Fibroblast of lung (primary cell): Measurements from ENCODE around the gene ZNF385A. TPM values are rescaled to one million over a fixed set of nuclear protein-coding genes. Genes with fewer than 3 reads are reported as not detected.
"Not testable (repeated sequence)": the region's sequence is repeated elsewhere in the genome, so short reads cannot be mapped to it uniquely, and the experiment has no call there.

Experiments used
- DNase-seq, 2 donors: peaks; one replicate each; pipeline versions ENCODE4 v3.0.0 to v3.0.0-alpha.2; 2010; ENCODE audit warnings: low read depth in 2 of 2
- H2AFZ ChIP-seq: 2 replicates; pipeline ENCODE4 v1.5.1; 2012; ENCODE audit warnings: low read length, control low read depth, inconsistent platforms
- H3K27ac ChIP-seq: 2 replicates; pipeline ENCODE4 v1.5.1; 2011; ENCODE audit warnings: low read length, control low read depth; ENCODE audit not compliant: insufficient read depth
- H3K27me3 ChIP-seq: 2 replicates; pipeline ENCODE4 v1.5.1; 2011; ENCODE audit warnings: mild to moderate bottlenecking, low read length; ENCODE audit not compliant: control insufficient read depth, insufficient read depth
- H3K36me3 ChIP-seq: 2 replicates; pipeline ENCODE4 v1.5.1; 2011; ENCODE audit warnings: low read length; ENCODE audit not compliant: control insufficient read depth, insufficient read depth
- H3K4me1 ChIP-seq: 2 replicates; pipeline ENCODE4 v1.5.1; 2011; ENCODE audit warnings: low read length; ENCODE audit not compliant: control insufficient read depth, insufficient read depth; ENCODE audit errors: extremely low read depth
- H3K4me2 ChIP-seq: 2 replicates; pipeline ENCODE4 v1.5.1; 2011; ENCODE audit warnings: low read length, control low read depth; ENCODE audit not compliant: insufficient read depth; ENCODE audit errors: extremely low read depth
- H3K4me3 ChIP-seq, 4 experiments: fragments of 200-600 bp in 1 of 4; sonication (generic) in 1 of 4; replicated peaks in 1 of 4; 2 replicates each; pipeline ENCODE4 v1.5.1; 2011 to 2016; ENCODE audit warnings: low read length in 4 of 4, low read depth in 3 of 4, mild to moderate bottlenecking in 3 of 4, control low read depth in 2 of 4, inconsistent platforms in 1 of 4, mixed read lengths in 1 of 4; ENCODE audit not compliant: insufficient read depth in 1 of 4; ENCODE audit errors: control extremely low read depth in 1 of 4
- H3K79me2 ChIP-seq: 2 replicates; pipeline ENCODE4 v1.5.1; 2012; ENCODE audit warnings: mild to moderate bottlenecking, low read length, inconsistent platforms; ENCODE audit not compliant: control insufficient read depth, insufficient read depth
- H3K9ac ChIP-seq: 2 replicates; pipeline ENCODE4 v1.5.1; 2011; ENCODE audit warnings: mild to moderate bottlenecking, low read length, control low read depth; ENCODE audit not compliant: insufficient read depth
- H3K9me3 ChIP-seq: 2 replicates; pipeline ENCODE4 v1.5.1; 2012; ENCODE audit warnings: low read depth, low read length; ENCODE audit not compliant: control insufficient read depth, insufficient read depth
- H4K20me1 ChIP-seq: 2 replicates; pipeline ENCODE4 v1.5.1; 2011; ENCODE audit warnings: low read length; ENCODE audit not compliant: control insufficient read depth, insufficient read depth; ENCODE audit errors: extremely low read depth
- EZH2 ChIP-seq: IDR thresholded peaks from 2 replicates; pipeline ENCODE4 v1.5.1; 2012; ENCODE audit warnings: low read length, control low read depth, mild to moderate bottlenecking; ENCODE audit errors: missing control alignments
- polyA plus RNA-seq, 2 donors: library from polyadenylated mRNA; depleted of rRNA in 1 of 2; stranded (reverse) in 1 of 2; unstranded in 1 of 2; fragments of >200 nt; gene quantifications; 2 replicates each; pipeline ENCODE4 v1.2.1, GENCODE V29; 2011 to 2012; ENCODE audit warnings: missing spikeins in 1 of 2
- total RNA-seq: library from RNA; depleted of rRNA; stranded (reverse); fragments of >200 nt; gene quantifications from 2 replicates; pipeline ENCODE4 v1.2.1, GENCODE V29; 2014
- TF ChIP-seq, protein P1 (sequence below), 2 donors: IDR thresholded peaks in 1 of 2; conservative IDR thresholded peaks in 1 of 2; 1 replicate in 1 of 2; 2 replicates in 1 of 2; pipeline ENCODE4 v1.5.1; 2011 to 2012; ENCODE audit warnings: low read length in 2 of 2, control low read depth in 1 of 2, inconsistent platforms in 1 of 2, low read depth in 1 of 2, mild to moderate bottlenecking in 1 of 2

ZNF385A gene
- total and polyA plus RNA-seq, 2 donors (not counting 1 experiment from before 2014, with no cell fraction given), result 0.69 to 3.3 TPM

DNA sequence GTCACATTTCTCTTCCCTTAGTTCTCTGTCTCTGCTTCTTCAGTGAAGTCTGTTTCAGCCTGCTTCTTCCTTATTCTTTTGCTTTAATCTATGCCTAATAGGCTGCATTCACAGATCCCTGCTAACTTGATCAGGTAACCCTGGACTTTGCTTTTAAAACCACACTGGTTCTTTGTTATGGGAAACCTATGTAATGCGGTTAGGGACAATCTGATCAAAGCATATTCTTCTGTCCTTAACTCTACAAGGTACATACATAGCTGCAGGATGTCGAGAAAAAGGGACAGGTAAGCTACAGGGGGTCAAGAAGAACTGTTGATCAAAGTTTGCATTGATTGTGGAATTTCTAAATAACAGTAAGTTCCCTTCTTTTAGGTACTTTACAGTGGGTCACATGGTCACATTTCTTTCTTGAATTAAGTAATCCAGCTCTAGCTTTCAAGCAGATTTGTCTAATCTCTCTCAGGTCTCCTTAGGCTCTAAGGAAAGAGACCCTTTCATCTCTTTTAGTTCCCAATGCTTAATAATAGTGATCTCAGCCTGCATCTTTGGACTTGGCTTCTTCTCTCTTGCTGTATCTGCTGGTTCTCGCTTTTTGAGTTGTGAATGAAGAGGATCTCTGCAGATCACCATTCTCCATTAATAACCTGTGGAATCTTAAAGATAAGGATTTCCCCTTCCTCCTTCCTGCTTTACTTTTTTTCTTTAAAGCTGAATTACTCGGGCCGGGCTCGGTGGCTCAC lies 55.8 kb downstream of the ZNF385A start:
- Histone ChIP-seq H3K36me3 (no peaks in the 10 kb centered on the region), H3K27me3 (no peaks in the 10 kb centered on the region), H3K79me2 (peaks cover 47% of the 10 kb centered on the region), H3K4me3 (no peak overlapping the region), H3K9ac (no peak overlapping the region), H3K9me3 (no peaks in the 10 kb centered on the region), H3K27ac (peak overlapping the region; percentile 29), H2AFZ (no peak overlapping the region), H3K4me2 (no peak overlapping the region), H3K4me1 (peaks cover 18% of the 10 kb centered on the region), H4K20me1 (no peaks in the 10 kb centered on the region)
- no peak for DNase-seq
- TF ChIP-seq, protein P1, sequence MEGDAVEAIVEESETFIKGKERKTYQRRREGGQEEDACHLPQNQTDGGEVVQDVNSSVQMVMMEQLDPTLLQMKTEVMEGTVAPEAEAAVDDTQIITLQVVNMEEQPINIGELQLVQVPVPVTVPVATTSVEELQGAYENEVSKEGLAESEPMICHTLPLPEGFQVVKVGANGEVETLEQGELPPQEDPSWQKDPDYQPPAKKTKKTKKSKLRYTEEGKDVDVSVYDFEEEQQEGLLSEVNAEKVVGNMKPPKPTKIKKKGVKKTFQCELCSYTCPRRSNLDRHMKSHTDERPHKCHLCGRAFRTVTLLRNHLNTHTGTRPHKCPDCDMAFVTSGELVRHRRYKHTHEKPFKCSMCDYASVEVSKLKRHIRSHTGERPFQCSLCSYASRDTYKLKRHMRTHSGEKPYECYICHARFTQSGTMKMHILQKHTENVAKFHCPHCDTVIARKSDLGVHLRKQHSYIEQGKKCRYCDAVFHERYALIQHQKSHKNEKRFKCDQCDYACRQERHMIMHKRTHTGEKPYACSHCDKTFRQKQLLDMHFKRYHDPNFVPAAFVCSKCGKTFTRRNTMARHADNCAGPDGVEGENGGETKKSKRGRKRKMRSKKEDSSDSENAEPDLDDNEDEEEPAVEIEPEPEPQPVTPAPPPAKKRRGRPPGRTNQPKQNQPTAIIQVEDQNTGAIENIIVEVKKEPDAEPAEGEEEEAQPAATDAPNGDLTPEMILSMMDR (conservative IDR thresholded peaks at IDR 0.05 in 1 of 2, IDR thresholded peaks at IDR 0.05 in 1 of 2; ENCODE audit: low read depth in 1 of 2, low read length in 2 of 2), result no peak
- no peak for TF ChIP-seq EZH2

DNA sequence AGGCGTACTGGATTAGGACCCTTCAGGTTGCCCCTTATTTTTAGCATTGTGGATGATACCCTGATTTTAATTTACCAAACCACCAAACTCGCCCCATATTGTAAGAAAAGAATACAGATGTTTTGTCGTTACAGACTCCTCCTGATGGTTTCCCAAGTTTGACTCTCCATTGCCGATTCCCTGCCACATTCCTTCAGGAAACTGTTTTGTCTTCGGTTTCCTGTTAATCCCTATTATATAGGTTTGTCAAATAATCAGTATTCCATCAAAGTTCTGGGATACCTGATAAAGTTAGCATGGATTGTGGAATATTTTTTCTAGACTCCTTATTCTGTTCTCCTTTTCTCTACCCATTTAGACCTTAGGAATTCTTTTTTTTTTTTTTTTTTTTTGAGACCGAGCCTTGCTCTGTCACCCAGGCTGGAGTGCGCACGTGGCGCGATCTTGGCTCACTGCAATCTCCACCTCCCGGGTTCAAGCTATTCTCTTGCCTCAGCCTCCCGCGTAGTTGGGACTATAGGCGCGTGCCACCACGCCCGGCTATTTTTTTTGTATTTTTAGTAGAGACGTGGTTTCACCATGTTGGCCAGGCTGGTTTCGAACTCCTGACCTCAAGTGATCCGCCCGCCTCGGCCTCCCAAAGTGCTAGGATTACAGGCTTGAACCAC lies 59.0 kb downstream of the ZNF385A start:
- peak overlapping the region; percentile 99 for H3K27ac ChIP-seq
- not testable (repeated sequence) for DNase-seq, H3K36me3 ChIP-seq, H3K27me3 ChIP-seq, H3K9me3 ChIP-seq, H4K20me1 ChIP-seq, H2AFZ ChIP-seq
- H3K9ac ChIP-seq, result peak overlapping the region; percentile 97
- H3K79me2 ChIP-seq, result peaks cover 34% of the 10 kb centered on the region
- peaks cover 14% of the 10 kb centered on the region for H3K4me1 ChIP-seq
- peak overlapping the region; percentile 75 for H3K4me2 ChIP-seq
- H3K4me3 ChIP-seq, result peak overlapping the region; percentile 94 to 100 (median 100)

DNA sequence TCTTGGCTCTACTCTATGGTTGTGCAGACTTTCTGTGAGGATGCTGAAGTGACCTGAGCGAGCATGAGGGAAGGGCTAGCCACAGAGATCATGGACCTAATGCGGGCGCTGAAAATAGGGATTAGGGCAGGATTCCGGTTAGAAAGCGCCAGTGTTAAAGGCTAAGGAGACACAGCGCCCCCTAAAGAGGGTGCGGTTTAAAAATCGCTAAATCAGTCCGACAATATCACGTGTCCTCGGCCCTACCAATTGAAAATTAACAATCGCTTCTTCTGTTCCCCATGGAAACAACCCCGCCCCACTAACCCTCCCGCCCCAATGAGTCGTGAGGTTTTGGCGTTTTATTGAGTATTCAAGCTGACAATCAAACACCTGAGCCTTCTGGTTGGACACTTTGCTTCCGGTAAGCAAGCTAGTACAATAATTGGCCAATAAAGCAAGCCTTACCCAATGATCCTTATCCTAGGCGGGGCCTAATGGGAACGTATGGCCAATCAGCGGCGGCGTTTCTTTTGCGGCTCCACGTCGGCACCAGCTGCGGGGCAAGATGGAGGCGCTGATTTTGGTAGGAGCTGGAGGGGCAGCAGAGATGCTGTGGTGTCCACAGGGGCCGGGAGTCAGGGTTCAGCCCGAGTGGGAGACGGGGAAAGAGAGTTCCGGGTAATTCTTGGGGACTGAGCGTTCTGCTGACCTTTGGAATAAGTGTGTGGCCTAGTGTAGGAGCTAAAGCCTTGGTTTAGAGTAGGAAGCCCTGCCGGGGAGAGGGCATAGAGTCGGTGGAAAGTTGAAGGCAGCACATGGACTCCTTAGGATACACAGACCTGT lies 59.7 kb downstream of the ZNF385A start, which contains the start of gene COPZ1:
Gene COPZ1 (plus strand): TSS at position 515 of the 825 bp plus-strand sequence. CDS start 33 bp downstream, at position 548.
- H3K4me1 ChIP-seq, result peaks cover 13% of the 10 kb centered on the region
- peak within 1 kb of the TSS; percentile 98 for H2AFZ ChIP-seq
- peak; percentile 100 for DNase-seq
- H3K9me3 ChIP-seq, result no peaks in the 10 kb centered on the region
- no peaks in the 10 kb centered on the region for H3K36me3 ChIP-seq
- no peaks in the 10 kb centered on the region for H4K20me1 ChIP-seq
- H3K79me2 ChIP-seq, result peaks cover 27% of the 10 kb centered on the region
- TF ChIP-seq, protein P1 (conservative IDR thresholded peaks at IDR 0.05 in 1 of 2, IDR thresholded peaks at IDR 0.05 in 1 of 2; ENCODE audit: low read depth in 1 of 2, low read length in 2 of 2), result peak; percentile 76 to 80
- no peak for TF ChIP-seq EZH2
- peak within 1 kb of the TSS; percentile 97 for H3K9ac ChIP-seq
- H3K27ac ChIP-seq, result peak within 1 kb of the TSS; percentile 99
- H3K4me3 ChIP-seq, result peak within 1 kb of the TSS; percentile 94 to 100 (median 100)
- no peaks in the 10 kb centered on the region for H3K27me3 ChIP-seq
- peak within 1 kb of the TSS; percentile 75 for H3K4me2 ChIP-seq
